GM23338 (cell line): ENCODE results near the gene NYAP2. TPM values are rescaled to one million over a fixed set of nuclear protein-coding genes. Genes with fewer than 3 reads are reported as not detected.

Source experiments
- ATAC-seq: fragments of 200-7000 bp; cut with Tn5 transposase; 3 replicates; pipeline ENCODE4 v1.9.1; 2020
- DNase-seq: peaks from one replicate; pipeline ENCODE4 v3.0.0-alpha.2; 2015; ENCODE audit warnings: low spot score
- H2AFZ ChIP-seq: fragments of 200-600 bp; sonication (generic); 2 replicates; pipeline ENCODE4 v1.8.0; 2016; ENCODE audit warnings: antibody characterized with exemption, mild to moderate bottlenecking, moderate library complexity
- H3F3A ChIP-seq: fragments of 200-600 bp; sonication (generic); replicated peaks from 2 replicates; pipeline ENCODE4 v1.8.0; 2017; ENCODE audit warnings: antibody characterized with exemption, mixed run types, low read depth
- H3K27ac ChIP-seq: fragments of 200-600 bp; sonication (generic); 2 replicates; pipeline ENCODE4 v1.6.1; 2016; ENCODE audit warnings: low read depth
- H3K27me3 ChIP-seq: fragments of 200-600 bp; sonication (generic); 2 replicates; pipeline ENCODE4 v1.8.0; 2016; ENCODE audit warnings: mild to moderate bottlenecking, mixed run types, moderate library complexity; ENCODE audit not compliant: insufficient read depth
- H3K36me3 ChIP-seq: fragments of 200-600 bp; sonication (generic); 2 replicates; pipeline ENCODE4 v1.8.0; 2016; ENCODE audit warnings: mild to moderate bottlenecking; ENCODE audit not compliant: insufficient read depth
- H3K4me1 ChIP-seq: fragments of 200-600 bp; sonication (generic); 2 replicates; pipeline ENCODE4 v1.8.0; 2016; ENCODE audit warnings: mild to moderate bottlenecking, moderate library complexity; ENCODE audit not compliant: insufficient read depth
- H3K4me2 ChIP-seq: fragments of 200-600 bp; sonication (generic); 2 replicates; pipeline ENCODE4 v1.7.1; 2017; ENCODE audit warnings: mixed run types
- H3K4me3 ChIP-seq: fragments of 200-600 bp; sonication (generic); 2 replicates; pipeline ENCODE4 v1.6.1; 2016; ENCODE audit warnings: mixed run types
- H3K79me2 ChIP-seq: fragments of 200-600 bp; sonication (generic); replicated peaks from 2 replicates; pipeline ENCODE4 v1.8.0; 2017; ENCODE audit warnings: mild to moderate bottlenecking; ENCODE audit not compliant: insufficient read depth
- H3K9me2 ChIP-seq: fragments of 200-600 bp; sonication (generic); 2 replicates; pipeline ENCODE4 v1.8.0; 2017; ENCODE audit not compliant: insufficient read depth
- H4K20me1 ChIP-seq: fragments of 200-600 bp; sonication (generic); replicated peaks from 2 replicates; pipeline ENCODE4 v1.8.0; 2017; ENCODE audit warnings: mild to moderate bottlenecking; ENCODE audit not compliant: insufficient read depth
- H3K27ac Mint-ChIP-seq: 2 replicates; pipeline ENCODE4 v1.8.0; 2020; ENCODE audit warnings: inconsistent platforms, mild to moderate bottlenecking, moderate library complexity, mixed read lengths
- H3K27me3 Mint-ChIP-seq: 3 replicates; pipeline ENCODE4 v1.8.0; 2022; ENCODE audit warnings: low read depth, mild to moderate bottlenecking, moderate library complexity, mixed read lengths, inconsistent platforms; ENCODE audit not compliant: insufficient read depth, poor library complexity
- H3K36me3 Mint-ChIP-seq: 3 replicates; pipeline ENCODE4 v1.8.0; 2021; ENCODE audit warnings: low read depth, mild to moderate bottlenecking, inconsistent platforms, moderate library complexity, mixed read lengths
- H3K4me1 Mint-ChIP-seq: 3 replicates; pipeline ENCODE4 v1.8.0; 2020; ENCODE audit warnings: mild to moderate bottlenecking, inconsistent platforms, mixed read lengths
- H3K4me3 Mint-ChIP-seq: 3 replicates; pipeline ENCODE4 v1.8.0; 2021; ENCODE audit warnings: moderate library complexity, mild to moderate bottlenecking, inconsistent platforms, mixed read lengths
- H3K9me3 Mint-ChIP-seq: 3 replicates; pipeline ENCODE4 v1.8.0; 2020; ENCODE audit warnings: moderate library complexity, mild to moderate bottlenecking, inconsistent platforms, mixed read lengths
- CREB1 ChIP-seq: fragments of 250-450 bp; sonication (Bioruptor Pico); IDR thresholded peaks from 2 replicates; pipeline ENCODE4 v1.5.0; 2020; ENCODE audit warnings: low read depth, mild to moderate bottlenecking, moderate library complexity
- EZH2 ChIP-seq: fragments of 200-600 bp; sonication (generic); IDR thresholded peaks from one replicate; pipeline ENCODE4 v1.8.0; 2017; ENCODE audit warnings: antibody characterized with exemption, mild to moderate bottlenecking, low read depth; ENCODE audit not compliant: unreplicated experiment
- EZH2phosphoT487 ChIP-seq: fragments of 200-600 bp; sonication (generic); IDR thresholded peaks from one replicate; pipeline ENCODE4 v1.8.1; 2018; ENCODE audit warnings: antibody characterized with exemption; ENCODE audit not compliant: unreplicated experiment
- JUNB ChIP-seq: IDR thresholded peaks from one replicate; pipeline ENCODE4 v1.6.1; 2016; ENCODE audit warnings: antibody characterized with exemption; ENCODE audit not compliant: unreplicated experiment
- NANOG ChIP-seq: IDR thresholded peaks from 2 replicates; pipeline ENCODE4 v1.6.1; 2016; ENCODE audit warnings: antibody characterized with exemption, borderline replicate concordance
- POLR2AphosphoS5 ChIP-seq: IDR thresholded peaks from 2 replicates; pipeline ENCODE4 v1.6.1; 2016; ENCODE audit warnings: antibody characterized with exemption, low read depth
- STAT1 ChIP-seq: IDR thresholded peaks from one replicate; pipeline ENCODE4 v1.6.1; 2016; ENCODE audit warnings: antibody characterized with exemption; ENCODE audit not compliant: unreplicated experiment
- ZNF114 ChIP-seq: fragments of 250-450 bp; sonication (Bioruptor Pico); IDR thresholded peaks from 2 replicates; pipeline ENCODE4 v1.5.0; 2020; ENCODE audit warnings: mild to moderate bottlenecking, moderate library complexity
- ZNF331 ChIP-seq: fragments of 250-450 bp; sonication (Bioruptor Pico); IDR thresholded peaks from 2 replicates; pipeline ENCODE4 v1.5.0; 2020; ENCODE audit warnings: low read depth, mild to moderate bottlenecking, moderate library complexity
- polyA plus RNA-seq: library from polyadenylated mRNA; unstranded; fragments of >200 nt; fragmentation: Nextera tagmentation; extraction: Ambion mirVana; gene quantifications from 2 replicates; pipeline ENCODE4 v1.2.1, GENCODE V29; 2016
- total RNA-seq: library from RNA; depleted of rRNA; stranded (reverse); fragments of >200 nt; shearing (Covaris generic); gene quantifications from 2 replicates; pipeline ENCODE4 v1.2.3, GENCODE V29; 2014
- TF ChIP-seq, protein P1 (sequence below): fragments of 250-450 bp; sonication (Bioruptor Pico); IDR thresholded peaks from 2 replicates; pipeline ENCODE4 v1.5.0; 2020; ENCODE audit warnings: mild to moderate bottlenecking, moderate library complexity
- TF ChIP-seq, protein P2 (sequence below), 2 experiments: fragments of 200-600 bp in 1 of 2; sonication (generic) in 1 of 2; conservative IDR thresholded peaks; 2 replicates each; pipeline versions ENCODE4 v1.5.1 to v1.6.1; 2016 to 2017; ENCODE audit warnings: antibody characterized with exemption in 2 of 2, low read depth in 2 of 2, mild to moderate bottlenecking in 2 of 2, moderate library complexity in 1 of 2
- TF ChIP-seq, protein P3 (sequence below): IDR thresholded peaks from 2 replicates; pipeline ENCODE4 v1.6.1; 2016; ENCODE audit warnings: antibody characterized with exemption
- TF ChIP-seq, protein P4 (sequence below): IDR thresholded peaks from one replicate; pipeline ENCODE4 v1.6.1; 2018; ENCODE audit warnings: antibody characterized with exemption; ENCODE audit not compliant: unreplicated experiment

Gene NYAP2
- total and polyA plus RNA-seq, 2 experiments from 2014 or later = not detected

DNA sequence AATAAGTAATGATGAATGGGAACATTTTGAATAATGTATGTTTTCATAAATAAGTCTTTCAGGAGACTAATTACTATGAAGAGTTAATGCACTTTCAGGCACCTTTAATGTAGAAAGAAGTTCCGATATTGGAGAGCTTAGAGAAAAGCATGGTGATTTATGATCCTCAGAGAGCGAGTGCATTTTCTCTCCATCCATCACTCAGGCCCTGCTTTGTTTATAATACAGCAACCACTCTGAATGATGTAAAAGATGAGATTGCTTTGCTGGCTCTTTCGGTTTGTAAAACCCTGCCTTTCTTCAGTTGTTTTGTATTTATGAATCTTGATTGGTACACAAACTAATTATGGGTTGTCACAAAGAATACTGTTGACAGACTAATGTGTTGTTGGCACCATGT is 132.0 kb downstream of the NYAP2 start:
- Mint-ChIP-seq H3K36me3 (no peaks in the 10 kb centered on the region), H3K27me3 (no peaks in the 10 kb centered on the region), H3K4me1 (no peaks in the 10 kb centered on the region), H3K27ac (no peak overlapping the region), H3K4me3 (no peak overlapping the region), H3K9me3 (no peaks in the 10 kb centered on the region)
- TF ChIP-seq ZNF114 (no peak), STAT1 (no peak), JUNB (no peak), NANOG (no peak), EZH2phosphoT487 (no peak), POLR2AphosphoS5 (no peak), CREB1 (no peak), EZH2 (no peak), ZNF331 (CRISPR knock-in tag) (no peak)
- TF ChIP-seq, protein P1, sequence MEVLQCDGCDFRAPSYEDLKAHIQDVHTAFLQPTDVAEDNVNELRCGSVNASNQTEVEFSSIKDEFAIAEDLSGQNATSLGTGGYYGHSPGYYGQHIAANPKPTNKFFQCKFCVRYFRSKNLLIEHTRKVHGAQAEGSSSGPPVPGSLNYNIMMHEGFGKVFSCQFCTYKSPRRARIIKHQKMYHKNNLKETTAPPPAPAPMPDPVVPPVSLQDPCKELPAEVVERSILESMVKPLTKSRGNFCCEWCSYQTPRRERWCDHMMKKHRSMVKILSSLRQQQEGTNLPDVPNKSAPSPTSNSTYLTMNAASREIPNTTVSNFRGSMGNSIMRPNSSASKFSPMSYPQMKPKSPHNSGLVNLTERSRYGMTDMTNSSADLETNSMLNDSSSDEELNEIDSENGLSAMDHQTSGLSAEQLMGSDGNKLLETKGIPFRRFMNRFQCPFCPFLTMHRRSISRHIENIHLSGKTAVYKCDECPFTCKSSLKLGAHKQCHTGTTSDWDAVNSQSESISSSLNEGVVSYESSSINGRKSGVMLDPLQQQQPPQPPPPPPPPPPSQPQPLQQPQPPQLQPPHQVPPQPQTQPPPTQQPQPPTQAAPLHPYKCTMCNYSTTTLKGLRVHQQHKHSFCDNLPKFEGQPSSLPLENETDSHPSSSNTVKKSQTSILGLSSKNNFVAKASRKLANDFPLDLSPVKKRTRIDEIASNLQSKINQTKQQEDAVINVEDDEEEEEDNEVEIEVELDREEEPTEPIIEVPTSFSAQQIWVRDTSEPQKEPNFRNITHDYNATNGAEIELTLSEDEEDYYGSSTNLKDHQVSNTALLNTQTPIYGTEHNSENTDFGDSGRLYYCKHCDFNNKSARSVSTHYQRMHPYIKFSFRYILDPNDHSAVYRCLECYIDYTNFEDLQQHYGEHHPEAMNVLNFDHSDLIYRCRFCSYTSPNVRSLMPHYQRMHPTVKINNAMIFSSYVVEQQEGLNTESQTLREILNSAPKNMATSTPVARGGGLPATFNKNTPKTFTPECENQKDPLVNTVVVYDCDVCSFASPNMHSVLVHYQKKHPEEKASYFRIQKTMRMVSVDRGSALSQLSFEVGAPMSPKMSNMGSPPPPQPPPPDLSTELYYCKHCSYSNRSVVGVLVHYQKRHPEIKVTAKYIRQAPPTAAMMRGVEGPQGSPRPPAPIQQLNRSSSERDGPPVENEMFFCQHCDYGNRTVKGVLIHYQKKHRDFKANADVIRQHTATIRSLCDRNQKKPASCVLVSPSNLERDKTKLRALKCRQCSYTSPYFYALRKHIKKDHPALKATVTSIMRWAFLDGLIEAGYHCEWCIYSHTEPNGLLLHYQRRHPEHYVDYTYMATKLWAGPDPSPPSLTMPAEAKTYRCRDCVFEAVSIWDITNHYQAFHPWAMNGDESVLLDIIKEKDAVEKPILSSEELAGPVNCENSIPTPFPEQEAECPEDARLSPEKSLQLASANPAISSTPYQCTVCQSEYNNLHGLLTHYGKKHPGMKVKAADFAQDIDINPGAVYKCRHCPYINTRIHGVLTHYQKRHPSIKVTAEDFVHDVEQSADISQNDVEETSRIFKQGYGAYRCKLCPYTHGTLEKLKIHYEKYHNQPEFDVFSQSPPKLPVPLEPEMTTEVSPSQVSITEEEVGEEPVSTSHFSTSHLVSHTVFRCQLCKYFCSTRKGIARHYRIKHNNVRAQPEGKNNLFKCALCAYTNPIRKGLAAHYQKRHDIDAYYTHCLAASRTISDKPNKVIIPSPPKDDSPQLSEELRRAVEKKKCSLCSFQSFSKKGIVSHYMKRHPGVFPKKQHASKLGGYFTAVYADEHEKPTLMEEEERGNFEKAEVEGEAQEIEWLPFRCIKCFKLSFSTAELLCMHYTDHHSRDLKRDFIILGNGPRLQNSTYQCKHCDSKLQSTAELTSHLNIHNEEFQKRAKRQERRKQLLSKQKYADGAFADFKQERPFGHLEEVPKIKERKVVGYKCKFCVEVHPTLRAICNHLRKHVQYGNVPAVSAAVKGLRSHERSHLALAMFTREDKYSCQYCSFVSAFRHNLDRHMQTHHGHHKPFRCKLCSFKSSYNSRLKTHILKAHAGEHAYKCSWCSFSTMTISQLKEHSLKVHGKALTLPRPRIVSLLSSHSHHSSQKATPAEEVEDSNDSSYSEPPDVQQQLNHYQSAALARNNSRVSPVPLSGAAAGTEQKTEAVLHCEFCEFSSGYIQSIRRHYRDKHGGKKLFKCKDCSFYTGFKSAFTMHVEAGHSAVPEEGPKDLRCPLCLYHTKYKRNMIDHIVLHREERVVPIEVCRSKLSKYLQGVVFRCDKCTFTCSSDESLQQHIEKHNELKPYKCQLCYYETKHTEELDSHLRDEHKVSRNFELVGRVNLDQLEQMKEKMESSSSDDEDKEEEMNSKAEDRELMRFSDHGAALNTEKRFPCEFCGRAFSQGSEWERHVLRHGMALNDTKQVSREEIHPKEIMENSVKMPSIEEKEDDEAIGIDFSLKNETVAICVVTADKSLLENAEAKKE (CRISPR knock-in tag) = no peak
- TF ChIP-seq, protein P2, sequence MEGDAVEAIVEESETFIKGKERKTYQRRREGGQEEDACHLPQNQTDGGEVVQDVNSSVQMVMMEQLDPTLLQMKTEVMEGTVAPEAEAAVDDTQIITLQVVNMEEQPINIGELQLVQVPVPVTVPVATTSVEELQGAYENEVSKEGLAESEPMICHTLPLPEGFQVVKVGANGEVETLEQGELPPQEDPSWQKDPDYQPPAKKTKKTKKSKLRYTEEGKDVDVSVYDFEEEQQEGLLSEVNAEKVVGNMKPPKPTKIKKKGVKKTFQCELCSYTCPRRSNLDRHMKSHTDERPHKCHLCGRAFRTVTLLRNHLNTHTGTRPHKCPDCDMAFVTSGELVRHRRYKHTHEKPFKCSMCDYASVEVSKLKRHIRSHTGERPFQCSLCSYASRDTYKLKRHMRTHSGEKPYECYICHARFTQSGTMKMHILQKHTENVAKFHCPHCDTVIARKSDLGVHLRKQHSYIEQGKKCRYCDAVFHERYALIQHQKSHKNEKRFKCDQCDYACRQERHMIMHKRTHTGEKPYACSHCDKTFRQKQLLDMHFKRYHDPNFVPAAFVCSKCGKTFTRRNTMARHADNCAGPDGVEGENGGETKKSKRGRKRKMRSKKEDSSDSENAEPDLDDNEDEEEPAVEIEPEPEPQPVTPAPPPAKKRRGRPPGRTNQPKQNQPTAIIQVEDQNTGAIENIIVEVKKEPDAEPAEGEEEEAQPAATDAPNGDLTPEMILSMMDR (conservative IDR thresholded peaks at IDR 0.05; ENCODE audit: low read depth in 2 of 2) = no peak
- TF ChIP-seq, protein P3, sequence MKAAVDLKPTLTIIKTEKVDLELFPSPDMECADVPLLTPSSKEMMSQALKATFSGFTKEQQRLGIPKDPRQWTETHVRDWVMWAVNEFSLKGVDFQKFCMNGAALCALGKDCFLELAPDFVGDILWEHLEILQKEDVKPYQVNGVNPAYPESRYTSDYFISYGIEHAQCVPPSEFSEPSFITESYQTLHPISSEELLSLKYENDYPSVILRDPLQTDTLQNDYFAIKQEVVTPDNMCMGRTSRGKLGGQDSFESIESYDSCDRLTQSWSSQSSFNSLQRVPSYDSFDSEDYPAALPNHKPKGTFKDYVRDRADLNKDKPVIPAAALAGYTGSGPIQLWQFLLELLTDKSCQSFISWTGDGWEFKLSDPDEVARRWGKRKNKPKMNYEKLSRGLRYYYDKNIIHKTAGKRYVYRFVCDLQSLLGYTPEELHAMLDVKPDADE = no peak
- TF ChIP-seq, protein P4, sequence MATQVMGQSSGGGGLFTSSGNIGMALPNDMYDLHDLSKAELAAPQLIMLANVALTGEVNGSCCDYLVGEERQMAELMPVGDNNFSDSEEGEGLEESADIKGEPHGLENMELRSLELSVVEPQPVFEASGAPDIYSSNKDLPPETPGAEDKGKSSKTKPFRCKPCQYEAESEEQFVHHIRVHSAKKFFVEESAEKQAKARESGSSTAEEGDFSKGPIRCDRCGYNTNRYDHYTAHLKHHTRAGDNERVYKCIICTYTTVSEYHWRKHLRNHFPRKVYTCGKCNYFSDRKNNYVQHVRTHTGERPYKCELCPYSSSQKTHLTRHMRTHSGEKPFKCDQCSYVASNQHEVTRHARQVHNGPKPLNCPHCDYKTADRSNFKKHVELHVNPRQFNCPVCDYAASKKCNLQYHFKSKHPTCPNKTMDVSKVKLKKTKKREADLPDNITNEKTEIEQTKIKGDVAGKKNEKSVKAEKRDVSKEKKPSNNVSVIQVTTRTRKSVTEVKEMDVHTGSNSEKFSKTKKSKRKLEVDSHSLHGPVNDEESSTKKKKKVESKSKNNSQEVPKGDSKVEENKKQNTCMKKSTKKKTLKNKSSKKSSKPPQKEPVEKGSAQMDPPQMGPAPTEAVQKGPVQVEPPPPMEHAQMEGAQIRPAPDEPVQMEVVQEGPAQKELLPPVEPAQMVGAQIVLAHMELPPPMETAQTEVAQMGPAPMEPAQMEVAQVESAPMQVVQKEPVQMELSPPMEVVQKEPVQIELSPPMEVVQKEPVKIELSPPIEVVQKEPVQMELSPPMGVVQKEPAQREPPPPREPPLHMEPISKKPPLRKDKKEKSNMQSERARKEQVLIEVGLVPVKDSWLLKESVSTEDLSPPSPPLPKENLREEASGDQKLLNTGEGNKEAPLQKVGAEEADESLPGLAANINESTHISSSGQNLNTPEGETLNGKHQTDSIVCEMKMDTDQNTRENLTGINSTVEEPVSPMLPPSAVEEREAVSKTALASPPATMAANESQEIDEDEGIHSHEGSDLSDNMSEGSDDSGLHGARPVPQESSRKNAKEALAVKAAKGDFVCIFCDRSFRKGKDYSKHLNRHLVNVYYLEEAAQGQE = no peak
- ATAC-seq (no peak), DNase-seq (no peak)
- H4K20me1 ChIP-seq = no peaks in the 10 kb centered on the region
- no peaks in the 10 kb centered on the region for H3K79me2 ChIP-seq
- no peak overlapping the region for H3K4me2 ChIP-seq
- H3K9me2 ChIP-seq = no peaks in the 10 kb centered on the region
- H3F3A ChIP-seq = no peaks in the 10 kb centered on the region
- H2AFZ ChIP-seq = no peak overlapping the region
- no peak overlapping the region for H3K27ac ChIP-seq
- no peak overlapping the region for H3K4me3 ChIP-seq
- no peaks in the 10 kb centered on the region for H3K4me1 ChIP-seq
- H3K27me3 ChIP-seq = no peaks in the 10 kb centered on the region
- H3K36me3 ChIP-seq = no peaks in the 10 kb centered on the region
